Activated CD4-positive, alpha-beta T cell treated with anti-CD3 and anti-CD28 coated beads, Interleukin-2, Interleukin-4, amounts not matched to agents 100 ng/mL and 50 ng/mL, durations not matched to agents 16 hours and 8 hours (primary cell): ENCODE results near the gene STX18.
"Not testable (repeated sequence)": the region's sequence is repeated elsewhere in the genome, so short reads cannot be mapped to it uniquely, and the experiment has no call there.

ENCODE experiments used
- DNase-seq: peaks from one replicate; pipeline ENCODE4 v3.0.0-alpha.2; 2020; ENCODE audit warnings: low spot score

Gene STX18

GRCh38 chr4:4507923-4508322, 33.9 kb downstream of the STX18 start:
- DNase-seq, result no peak

GRCh38 chr4:4507403-4507802, 34.4 kb downstream of the STX18 start:
- no peak for DNase-seq

- no peak for DNase-seq
Observed at GRCh38 chr4:4506961-4507360, 34.9 kb downstream of the STX18 start.

- DNase-seq, result not testable (repeated sequence)
Observed at GRCh38 chr4:4505211-4505610, 36.6 kb downstream of the STX18 start.

- DNase-seq, result no peak
Observed at GRCh38 chr4:4504783-4505182, 37.1 kb downstream of the STX18 start.

- peak; percentile 37 for DNase-seq
Observed at GRCh38 chr4:4502694-4503311, 39.0 kb downstream of the STX18 start.

GRCh38 chr4:4501679-4502078, 40.2 kb downstream of the STX18 start:
- DNase-seq, result no peak

- no peak for DNase-seq
Observed at GRCh38 chr4:4499438-4500123, 42.3 kb downstream of the STX18 start.

- DNase-seq, result no peak
Observed at GRCh38 chr4:4496592-4497372, 45.1 kb downstream of the STX18 start.

- DNase-seq, result no peak
Observed at GRCh38 chr4:4494882-4495281, 47.0 kb downstream of the STX18 start.

- peak; percentile 59 for DNase-seq
Observed at GRCh38 chr4:4492161-4492847, 49.5 kb downstream of the STX18 start.

- DNase-seq, result no peak
Observed at GRCh38 chr4:4491396-4491893, 50.4 kb downstream of the STX18 start.

GRCh38 chr4:4490816-4491215, 51.0 kb downstream of the STX18 start:
- DNase-seq, result no peak

- no peak for DNase-seq
Observed at GRCh38 chr4:4490041-4490440, 51.8 kb downstream of the STX18 start.

GRCh38 chr4:4488405-4489404, 53.1 kb downstream of the STX18 start:
- peak; percentile 81 for DNase-seq

GRCh38 chr4:4486969-4487368, 54.9 kb downstream of the STX18 start:
- DNase-seq, result no peak

GRCh38 chr4:4485806-4486205, 56.0 kb downstream of the STX18 start:
- no peak for DNase-seq

- no peak for DNase-seq
Observed at GRCh38 chr4:4481399-4481994, 60.4 kb downstream of the STX18 start.

GRCh38 chr4:4480685-4481398, 61.0 kb downstream of the STX18 start:
- no peak for DNase-seq

GRCh38 chr4:4480205-4480604, 61.6 kb downstream of the STX18 start:
- DNase-seq, result no peak
